Measurements from ENCODE around the gene PACSIN1. TPM values are rescaled to one million over a fixed set of nuclear protein-coding genes. Genes with fewer than 3 reads are reported as not detected.

PACSIN1 gene
- total and polyA plus RNA-seq, 10 of the 15 experiments (the other 5 are each of a cell fraction or from before 2014, with no cell fraction given), result 0.50 to 9.4 (median 2.8) TPM

DNA sequence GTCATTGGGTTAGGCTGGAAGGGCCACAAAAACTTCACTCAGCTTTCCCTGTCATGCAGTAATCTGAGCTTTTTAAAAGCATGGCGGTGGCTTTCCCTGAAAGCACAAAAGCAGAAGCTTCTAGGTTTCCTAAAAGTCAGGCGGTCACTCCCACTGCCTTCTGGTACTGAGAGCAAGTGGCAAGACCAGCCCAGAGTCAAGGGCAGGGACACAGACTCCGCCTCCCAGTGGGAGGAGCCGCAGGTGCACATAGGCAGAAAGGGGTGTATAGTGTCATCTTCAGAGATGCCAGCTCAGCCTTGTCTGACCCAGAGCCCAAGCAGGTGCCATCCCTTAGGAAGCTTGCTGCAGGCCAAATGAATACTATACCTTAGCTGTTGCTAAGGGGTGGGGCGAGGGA, 18.0 kb upstream of the PACSIN1 start:
- no peaks in the 10 kb centered on the region for H3K4me1 ChIP-seq (ENCODE audit: control insufficient read depth, insufficient read depth, low read length)
- no peak for DNase-seq (ENCODE audit: low read depth, low spot score)
- no peak for TF ChIP-seq RFX5 (IDR thresholded peaks at IDR 0.05; ENCODE audit: low read depth, low read length)
- no peak for TF ChIP-seq HDGF (IDR thresholded peaks at IDR 0.05)
- no peak for TF ChIP-seq IKZF2 (IDR thresholded peaks at IDR 0.05)
- TF ChIP-seq TCF3 (IDR thresholded peaks at IDR 0.05; ENCODE audit: borderline replicate concordance, insufficient read depth, low read depth, low read length), result no peak
- TF ChIP-seq, protein P1, sequence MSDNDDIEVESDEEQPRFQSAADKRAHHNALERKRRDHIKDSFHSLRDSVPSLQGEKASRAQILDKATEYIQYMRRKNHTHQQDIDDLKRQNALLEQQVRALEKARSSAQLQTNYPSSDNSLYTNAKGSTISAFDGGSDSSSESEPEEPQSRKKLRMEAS (IDR thresholded peaks at IDR 0.05; ENCODE audit: low read depth, low read length), result no peak
- no peak for TF ChIP-seq USF2 (IDR thresholded peaks at IDR 0.05; ENCODE audit: borderline replicate concordance, low read depth, low read length)
- TF ChIP-seq POU2F2 (IDR thresholded peaks at IDR 0.05; ENCODE audit: borderline replicate concordance, low read depth, low read length), result no peak
- TF ChIP-seq EZH2 (IDR thresholded peaks at IDR 0.05; ENCODE audit: borderline replicate concordance, control insufficient read depth, low read depth, low read length), result no peak
- no peak for TF ChIP-seq ZNF217 (IDR thresholded peaks at IDR 0.05)
- no peak for TF ChIP-seq TARDBP (IDR thresholded peaks at IDR 0.05; ENCODE audit: borderline replicate concordance)
- no peak for TF ChIP-seq TCF7 (IDR thresholded peaks at IDR 0.05; ENCODE audit: borderline replicate concordance)
- TF ChIP-seq SREBF1 (IDR thresholded peaks at IDR 0.05; ENCODE audit: low read length), result no peak
- no peak for TF ChIP-seq BCL3 (IDR thresholded peaks at IDR 0.05; ENCODE audit: borderline replicate concordance, insufficient read depth, low read depth, low read length, poor library complexity, severe bottlenecking)
- TF ChIP-seq HDAC2 (IDR thresholded peaks at IDR 0.05), result no peak
- TF ChIP-seq KLF5 (IDR thresholded peaks at IDR 0.05; ENCODE audit: partially characterized antibody), result no peak
- no peak for TF ChIP-seq SIN3A (IDR thresholded peaks at IDR 0.05; ENCODE audit: low read depth, low read length)
- no peak for TF ChIP-seq IKZF1 (conservative IDR thresholded peaks at IDR 0.05)
- TF ChIP-seq SRF (IDR thresholded peaks at IDR 0.05; ENCODE audit: low read depth in 2 of 2, low read length in 2 of 2), result no peak
- FAIRE-seq, result no peak
- H3K9me3 ChIP-seq (replicated peaks; ENCODE audit: control insufficient read depth, insufficient read depth, low read length), result no peaks in the 10 kb centered on the region
- H4K20me1 ChIP-seq (ENCODE audit: control insufficient read depth, insufficient read depth), result no peaks in the 10 kb centered on the region
- no peaks in the 10 kb centered on the region for H3K79me2 ChIP-seq (ENCODE audit: control insufficient read depth, insufficient read depth, low read length)
- in situ Hi-C loops (cut with MboI) (no loop called here), intact Hi-C loops (cut with micrococcal nuclease; ENCODE audit: unreplicated experiment) (no loop called here)
- no peak overlapping the region for H3K9ac ChIP-seq (ENCODE audit: control insufficient read depth, insufficient read depth, low read length)
- POLR2A ChIA-PET, result interaction anchor here (0.6 kb wide), 1 partner anchor 17 kb away, joined by 3 read pairs; no protein-coding TSS in a partner anchor
- SMC1A ChIA-PET (ENCODE audit: uncharacterized antibody, unreplicated experiment), result interaction anchor here (0.9 to 1.5 kb wide), 5 partner anchors 12 to 169 kb away, joined by 3 to 4 read pairs (median 3); partner anchors contain the start of gene RPS10
- CTCF ChIA-PET, result interaction anchor here (0.7 to 2.5 kb wide), 2 partner anchors 12 to 162 kb away, joined by 3 to 11 read pairs; no protein-coding TSS in a partner anchor
- ATAC-seq, result peak; percentile 75
- 40% methylated on average over 5 of the region's 5 CpGs for WGBS (ENCODE audit: insufficient coverage, insufficient replicate concordance, low lambda C conversion rate, missing lambda C conversion rate)
- H2AFZ ChIP-seq (ENCODE audit: control insufficient read depth, low read depth, low read length), result no peak overlapping the region
- no TSS peak for BruUV-seq (replicated peaks)
- H3K27me3 ChIP-seq (replicated peaks in 1 of 2; ENCODE audit: control insufficient read depth in 2 of 2, insufficient read depth in 2 of 2, low read length in 1 of 2), result no peaks in the 10 kb centered on the region
- RAD21 ChIA-PET (ENCODE audit: unreplicated experiment), result no interaction called here
- no peak overlapping the region for H3K4me2 ChIP-seq (ENCODE audit: control insufficient read depth, insufficient read depth)
- H3K4me3 ChIP-seq, result no peak overlapping the region
- H3K36me3 ChIP-seq (ENCODE audit: control insufficient read depth in 2 of 2, insufficient read depth in 2 of 2, low read length in 1 of 2), result no peaks in the 10 kb centered on the region
- no peak overlapping the region for H3K27ac ChIP-seq (ENCODE audit: control insufficient read depth, insufficient read depth)

Measured in GM12878 (cell line).